GM08714 (cell line): ENCODE data around the gene IFIT1.

Experiments used
- H3K4me3 ChIP-seq: fragments of 200-500 bp; sonication (Bioruptor generic); 2 replicates; pipeline ENCODE4 v1.5.1; 2014; ENCODE audit warnings: mild to moderate bottlenecking, low read length, inconsistent platforms
- ZNF274 ChIP-seq: IDR thresholded peaks from 2 replicates; pipeline ENCODE4 v1.6.1; 2012; ENCODE audit warnings: mild to moderate bottlenecking, low read depth, low read length

IFIT1 gene

DNA sequence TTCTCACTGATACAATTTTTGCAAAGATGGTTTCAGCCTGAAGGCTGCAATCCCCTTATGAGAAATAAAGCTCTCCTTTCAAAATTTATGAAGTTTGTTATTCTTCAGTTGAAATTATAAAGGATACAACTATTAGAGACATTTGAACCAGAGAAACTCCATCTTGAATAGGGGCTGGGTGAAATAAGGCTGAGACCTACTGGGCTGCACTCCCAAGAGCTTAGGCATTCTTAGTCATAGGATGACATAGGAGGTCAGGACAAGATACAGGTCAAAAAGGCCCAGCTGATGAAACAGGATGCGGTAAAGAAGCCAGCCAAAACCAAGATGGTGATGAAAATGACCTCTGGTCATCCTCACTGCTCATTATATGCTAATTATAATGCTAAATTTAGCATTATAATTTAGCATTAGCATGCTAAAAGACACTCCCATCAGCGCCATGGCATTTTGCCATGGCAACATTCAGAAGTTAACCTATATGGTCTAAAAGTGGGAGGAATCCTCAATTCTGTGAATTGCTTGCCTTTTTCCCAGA, 37.0 kb upstream of the IFIT1 start:
- H3K4me3 ChIP-seq = no peak overlapping the region
- TF ChIP-seq ZNF274 = no peak

DNA sequence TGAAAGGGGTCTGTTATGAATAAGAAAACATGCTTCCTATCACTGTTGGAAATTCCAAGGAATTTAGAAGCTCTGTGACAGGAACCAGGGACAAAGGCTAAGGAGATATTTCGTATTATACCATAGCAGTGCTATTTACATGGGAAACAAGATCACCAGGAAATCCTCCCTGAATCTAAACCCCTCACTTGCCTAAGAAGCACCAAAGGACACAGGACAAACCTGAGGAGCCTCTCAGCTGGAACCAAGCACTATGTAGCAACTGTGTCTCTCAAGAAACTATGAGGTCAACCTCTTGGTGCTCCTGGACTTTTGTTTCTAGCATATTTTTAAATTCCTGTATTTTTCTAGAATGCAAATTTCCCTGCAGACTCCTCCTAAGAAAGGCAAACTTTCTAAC, 35.3 kb upstream of the IFIT1 start:
- TF ChIP-seq ZNF274 = no peak
- H3K4me3 ChIP-seq = no peak overlapping the region

DNA sequence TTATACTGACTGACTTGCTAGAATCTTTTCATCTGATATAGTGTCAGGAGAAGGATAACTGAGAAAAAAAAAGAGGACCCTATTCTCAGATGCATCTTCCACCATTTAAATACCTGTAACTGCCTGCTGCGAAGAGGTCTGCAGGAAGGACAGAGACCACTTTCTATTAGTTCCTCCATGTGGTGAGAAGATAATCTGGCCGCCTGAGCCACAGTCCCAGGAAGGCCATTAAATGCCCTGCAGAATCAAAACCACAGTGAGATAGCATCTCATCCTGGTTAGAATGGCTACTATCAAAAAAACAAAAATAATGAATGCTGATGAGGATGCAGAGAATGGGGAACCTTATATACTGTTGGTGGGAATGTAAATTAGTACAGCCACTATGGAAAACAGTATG, 34.4 kb upstream of the IFIT1 start:
- H3K4me3 ChIP-seq = no peak overlapping the region
- TF ChIP-seq ZNF274 = no peak

DNA sequence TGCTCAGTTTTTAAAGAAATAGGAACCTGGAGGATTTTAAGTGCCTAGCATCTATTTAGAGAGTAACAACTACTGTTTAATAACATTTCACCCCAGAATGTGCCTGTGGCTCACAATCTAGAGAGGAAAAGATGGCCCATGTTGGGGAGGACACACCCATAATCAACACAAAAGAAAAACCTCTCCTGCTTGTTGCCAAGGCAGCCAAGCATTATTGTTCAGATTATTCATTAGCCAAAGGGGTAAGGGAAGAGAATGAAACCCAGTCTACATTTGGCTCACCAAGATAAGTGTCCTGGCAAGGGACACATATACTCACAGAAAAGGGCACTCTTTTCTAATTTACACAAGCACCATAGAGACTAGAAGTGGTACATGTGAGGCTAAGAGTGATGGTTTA, 32.3 kb upstream of the IFIT1 start:
- no peak overlapping the region for H3K4me3 ChIP-seq
- no peak for TF ChIP-seq ZNF274

DNA sequence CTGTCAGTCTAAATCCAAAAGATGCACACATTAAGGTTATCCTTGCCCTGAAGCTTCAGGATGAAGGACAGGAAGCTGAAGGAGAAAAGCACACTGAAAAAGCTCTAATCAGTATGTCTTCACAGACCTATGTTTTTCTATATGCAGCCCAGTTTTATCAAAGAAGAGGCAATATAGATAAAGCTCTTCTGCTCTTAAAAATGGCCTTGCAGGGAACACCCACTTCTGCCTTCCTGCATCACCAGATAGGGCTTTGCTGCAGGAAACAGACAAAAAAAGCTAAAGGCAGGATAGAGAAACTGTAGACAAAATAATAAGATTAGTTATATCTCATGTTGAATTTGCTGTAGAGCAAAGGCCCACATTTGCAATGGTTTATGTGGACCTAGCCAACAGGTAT, 29.5 kb upstream of the IFIT1 start:
- H3K4me3 ChIP-seq = no peak overlapping the region
- no peak for TF ChIP-seq ZNF274

DNA sequence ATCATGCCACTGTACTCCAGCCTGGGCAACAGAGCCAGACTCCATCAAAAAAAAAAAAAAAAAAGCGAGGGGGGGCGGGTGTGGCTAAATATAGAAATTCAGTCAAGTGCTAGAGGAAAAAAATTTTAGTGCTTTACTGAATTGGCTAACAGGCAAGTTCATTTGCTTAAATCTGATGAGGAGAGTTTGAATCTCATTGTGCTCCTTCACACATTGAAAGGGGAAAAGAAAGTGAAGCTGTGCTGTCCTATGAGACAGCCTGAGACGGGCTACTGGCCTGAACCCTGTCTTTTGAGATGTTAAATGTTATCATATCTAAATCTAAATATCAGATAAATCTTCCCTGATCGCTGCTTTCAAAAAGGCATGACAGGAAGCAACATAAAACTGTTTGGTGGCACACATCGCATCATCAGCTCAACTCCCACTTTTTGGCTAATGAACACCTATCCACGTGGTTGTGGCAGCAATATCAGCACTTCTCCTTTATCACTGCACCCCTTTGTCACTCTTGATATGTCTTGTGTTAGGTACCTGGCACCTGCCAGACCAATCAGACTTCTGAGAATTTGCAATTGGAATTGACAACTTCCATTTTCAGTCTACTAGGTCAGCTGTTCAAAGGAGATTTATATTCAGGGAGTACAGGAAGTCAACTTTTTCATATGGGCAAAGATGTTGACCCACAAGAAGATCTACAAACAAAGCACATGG, 28.5 kb upstream of the IFIT1 start:
- TF ChIP-seq ZNF274 = no peak
- peak overlapping the region; percentile 13; the same call in 1 of the 2 replicates for H3K4me3 ChIP-seq

DNA sequence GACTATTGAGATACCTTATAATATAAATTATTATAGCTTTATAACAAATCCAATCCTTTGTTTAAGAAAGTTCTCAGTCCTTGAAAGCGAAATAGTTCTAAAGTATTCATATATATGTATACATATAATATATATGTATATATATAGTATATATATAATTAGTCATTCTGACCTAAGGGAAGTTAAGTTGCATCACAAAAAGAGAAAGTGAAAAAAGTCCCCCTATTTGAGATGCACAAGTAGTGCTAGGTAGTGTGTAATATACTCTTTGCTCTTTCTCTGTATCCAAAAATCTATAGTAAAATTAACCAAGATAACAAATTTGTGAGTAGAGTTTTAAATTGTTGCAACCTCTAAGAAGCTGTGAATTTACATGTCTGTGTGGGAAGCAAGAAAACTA, 27.9 kb upstream of the IFIT1 start:
- no peak overlapping the region for H3K4me3 ChIP-seq
- no peak for TF ChIP-seq ZNF274

DNA sequence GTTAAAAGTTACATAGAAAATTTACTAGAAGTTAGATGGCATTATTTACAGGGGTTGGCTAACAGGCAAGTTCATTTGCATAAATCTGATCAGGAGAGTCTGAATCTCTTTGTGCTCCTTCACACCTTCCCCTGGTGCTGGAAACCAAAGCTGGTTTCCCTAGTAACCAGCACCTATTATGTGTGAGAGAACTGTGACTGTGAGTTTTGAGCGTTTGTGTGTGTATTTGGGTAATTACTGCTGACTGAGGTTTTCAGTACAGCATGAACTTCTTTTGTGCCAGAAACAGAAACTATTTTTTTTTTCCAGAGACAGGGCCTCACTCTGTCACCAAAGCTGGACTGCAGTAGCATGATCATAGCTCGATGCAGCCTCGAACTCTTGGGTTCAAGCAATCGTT, 24.9 kb upstream of the IFIT1 start:
- no peak overlapping the region for H3K4me3 ChIP-seq
- no peak for TF ChIP-seq ZNF274

DNA sequence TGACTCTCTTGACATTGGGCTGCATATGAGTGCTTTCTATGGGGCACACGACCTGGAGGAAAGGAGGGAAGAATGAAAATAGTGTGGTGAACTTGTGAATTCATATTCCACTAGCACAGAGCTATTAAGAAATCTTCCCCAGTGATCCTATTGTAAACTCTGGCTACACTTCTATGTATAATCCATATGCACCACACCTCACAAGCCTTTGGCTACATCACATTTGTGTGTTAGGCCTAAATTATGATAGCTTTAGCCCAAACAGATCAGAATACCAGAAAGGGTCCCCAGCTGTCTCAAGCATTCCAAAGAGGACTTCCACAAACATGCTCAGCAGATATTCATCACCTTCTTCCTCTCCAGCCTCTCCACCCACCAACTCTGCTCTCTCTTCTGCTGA, 24.3 kb upstream of the IFIT1 start:
- H3K4me3 ChIP-seq = no peak overlapping the region
- no peak for TF ChIP-seq ZNF274

DNA sequence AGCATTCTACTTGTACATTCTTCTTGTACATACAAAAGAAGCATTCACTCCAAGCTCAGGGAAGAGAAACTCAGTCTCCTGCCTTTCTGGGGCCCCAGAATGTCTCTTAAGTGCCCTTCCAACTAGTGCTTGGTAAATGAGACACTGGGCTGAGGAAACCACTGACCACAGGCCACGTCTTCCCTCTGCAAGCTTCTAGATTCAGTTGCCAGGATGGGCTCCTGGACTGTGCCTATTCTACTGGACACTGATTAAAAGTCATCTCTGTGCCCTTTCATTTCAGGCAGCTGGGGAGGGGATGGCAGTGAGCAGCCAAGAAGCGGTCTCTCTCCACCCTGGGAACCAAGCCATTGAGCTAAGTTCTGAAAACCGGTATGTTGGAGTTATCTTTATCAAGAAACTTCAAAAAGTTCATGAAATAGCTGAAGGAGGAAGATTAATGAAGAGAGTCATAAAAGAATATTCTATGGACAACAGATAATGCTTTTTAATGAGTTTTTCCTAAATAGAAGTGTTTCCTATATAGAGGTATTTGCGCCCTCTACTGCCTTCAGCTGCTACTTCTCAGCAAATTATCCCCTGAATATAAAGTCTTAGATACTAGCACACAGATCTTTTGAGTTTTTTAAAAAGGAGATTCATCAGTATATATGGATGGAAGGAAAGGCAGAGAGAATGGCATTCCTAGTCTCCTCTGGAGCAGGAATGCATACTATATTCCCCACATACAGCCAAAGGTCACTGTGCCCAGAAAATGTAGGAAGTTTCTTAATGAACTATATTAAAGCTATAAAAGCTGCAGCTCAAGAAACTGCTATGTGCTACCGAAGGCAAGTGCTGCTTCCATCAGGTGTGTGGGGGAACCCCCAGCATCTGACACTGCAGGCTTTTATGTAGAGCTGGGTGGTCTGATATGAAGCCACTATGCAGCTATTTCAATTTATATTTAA, 23.0 kb upstream of the IFIT1 start:
- no peak for TF ChIP-seq ZNF274
- H3K4me3 ChIP-seq = no peak overlapping the region

DNA sequence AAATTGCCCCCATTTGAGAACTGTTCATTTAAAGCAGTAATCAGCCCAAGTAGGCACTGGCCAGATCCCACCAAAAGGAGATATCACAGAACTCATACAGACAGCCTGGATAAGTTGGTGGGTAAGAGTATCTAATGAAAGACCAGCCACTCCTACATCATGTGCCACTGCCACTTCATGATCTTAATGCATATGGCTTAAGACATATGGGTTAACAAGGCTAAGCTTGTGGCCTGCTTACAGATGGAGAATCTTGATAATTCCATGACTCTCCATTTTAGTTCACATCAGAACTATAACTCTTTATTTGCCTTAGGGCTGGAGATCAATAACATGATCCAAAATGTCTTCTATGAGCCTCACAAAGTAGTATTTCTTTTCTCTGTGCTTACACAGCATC, 21.3 kb upstream of the IFIT1 start:
- TF ChIP-seq ZNF274 = no peak
- no peak overlapping the region for H3K4me3 ChIP-seq

DNA sequence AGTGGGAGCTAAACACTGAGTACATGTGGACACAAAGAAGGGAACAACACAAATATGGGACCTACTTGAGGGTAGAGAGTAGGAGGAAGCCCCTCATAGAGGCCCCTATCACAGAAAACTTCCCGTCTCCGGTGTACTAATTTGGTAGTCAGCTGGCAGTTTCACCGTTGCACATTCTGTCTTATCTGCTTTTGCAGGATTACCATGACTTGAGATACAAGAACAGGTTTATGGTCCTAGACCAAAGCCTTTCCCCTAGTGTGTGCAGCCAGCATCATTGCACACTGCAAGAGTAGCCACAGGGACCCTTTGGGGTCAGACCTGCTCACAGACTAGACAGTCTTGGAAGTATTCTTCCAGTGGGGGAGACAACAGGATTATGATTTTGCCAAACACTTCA, 20.4 kb upstream of the IFIT1 start:
- H3K4me3 ChIP-seq = no peak overlapping the region
- no peak for TF ChIP-seq ZNF274

DNA sequence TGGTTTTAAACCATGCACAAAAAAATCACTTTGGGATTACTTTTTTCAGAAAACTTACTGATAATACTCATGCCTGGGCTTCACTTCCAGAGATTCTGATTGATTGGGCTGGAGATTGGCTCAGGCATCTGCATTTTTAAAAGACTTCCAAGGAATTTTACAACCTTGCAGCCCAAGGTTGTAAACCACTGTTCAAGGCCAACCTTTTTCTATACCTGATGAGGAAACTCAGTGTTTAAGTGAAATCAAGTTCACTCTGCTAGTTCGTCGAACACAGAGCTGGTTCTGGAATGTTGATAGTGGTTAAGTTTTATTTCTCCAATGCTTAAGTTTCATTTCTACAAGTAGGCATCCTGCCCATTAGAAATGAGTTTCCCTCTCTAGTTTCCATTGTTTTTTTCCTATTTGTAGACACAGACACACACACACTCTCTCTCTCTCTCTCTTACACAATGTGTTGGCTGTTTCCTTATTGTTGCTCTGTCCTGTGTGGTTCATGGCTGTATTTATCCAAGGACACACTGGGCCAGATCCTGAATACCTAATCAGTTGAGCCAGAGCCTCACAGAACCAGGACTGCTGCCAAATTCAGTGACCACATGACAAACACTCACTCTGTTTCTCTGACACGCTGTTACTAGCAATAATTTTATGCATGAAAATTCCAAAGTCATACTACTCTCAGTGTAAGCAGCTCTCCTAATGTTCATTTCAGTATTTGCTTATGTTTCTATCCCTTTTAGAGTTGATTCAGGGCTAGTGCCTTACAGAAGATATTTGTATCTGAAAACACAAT, 18.3 kb upstream of the IFIT1 start:
- TF ChIP-seq ZNF274 = no peak
- no peak overlapping the region for H3K4me3 ChIP-seq

DNA sequence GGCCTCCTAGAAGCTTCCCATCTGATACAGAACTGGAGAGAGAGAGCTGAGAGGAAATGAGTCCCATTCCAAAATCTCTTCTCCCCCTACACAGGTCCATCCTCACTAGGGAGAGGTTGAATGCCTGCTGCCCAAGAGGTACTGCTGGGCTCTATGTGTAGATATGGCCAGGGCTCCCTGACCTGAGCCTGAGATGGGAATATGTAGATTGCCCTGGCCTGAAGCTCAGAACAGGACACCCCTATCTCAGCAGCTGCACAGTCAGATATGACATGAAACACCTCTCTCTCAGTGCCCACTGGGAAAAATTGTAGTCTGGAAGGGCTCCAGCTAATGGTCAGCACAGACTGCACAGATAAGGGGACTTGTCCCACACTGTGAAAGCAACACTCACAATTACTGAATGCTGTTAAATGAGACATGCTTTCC, 17.7 kb upstream of the IFIT1 start:
- TF ChIP-seq ZNF274 = no peak
- H3K4me3 ChIP-seq = no peak overlapping the region
